ENCODE data around the gene CCSER2.
"Not testable (repeated sequence)": the region's sequence is repeated elsewhere in the genome, so short reads cannot be mapped to it uniquely, and the experiment has no call there.

Gene CCSER2, protein sequence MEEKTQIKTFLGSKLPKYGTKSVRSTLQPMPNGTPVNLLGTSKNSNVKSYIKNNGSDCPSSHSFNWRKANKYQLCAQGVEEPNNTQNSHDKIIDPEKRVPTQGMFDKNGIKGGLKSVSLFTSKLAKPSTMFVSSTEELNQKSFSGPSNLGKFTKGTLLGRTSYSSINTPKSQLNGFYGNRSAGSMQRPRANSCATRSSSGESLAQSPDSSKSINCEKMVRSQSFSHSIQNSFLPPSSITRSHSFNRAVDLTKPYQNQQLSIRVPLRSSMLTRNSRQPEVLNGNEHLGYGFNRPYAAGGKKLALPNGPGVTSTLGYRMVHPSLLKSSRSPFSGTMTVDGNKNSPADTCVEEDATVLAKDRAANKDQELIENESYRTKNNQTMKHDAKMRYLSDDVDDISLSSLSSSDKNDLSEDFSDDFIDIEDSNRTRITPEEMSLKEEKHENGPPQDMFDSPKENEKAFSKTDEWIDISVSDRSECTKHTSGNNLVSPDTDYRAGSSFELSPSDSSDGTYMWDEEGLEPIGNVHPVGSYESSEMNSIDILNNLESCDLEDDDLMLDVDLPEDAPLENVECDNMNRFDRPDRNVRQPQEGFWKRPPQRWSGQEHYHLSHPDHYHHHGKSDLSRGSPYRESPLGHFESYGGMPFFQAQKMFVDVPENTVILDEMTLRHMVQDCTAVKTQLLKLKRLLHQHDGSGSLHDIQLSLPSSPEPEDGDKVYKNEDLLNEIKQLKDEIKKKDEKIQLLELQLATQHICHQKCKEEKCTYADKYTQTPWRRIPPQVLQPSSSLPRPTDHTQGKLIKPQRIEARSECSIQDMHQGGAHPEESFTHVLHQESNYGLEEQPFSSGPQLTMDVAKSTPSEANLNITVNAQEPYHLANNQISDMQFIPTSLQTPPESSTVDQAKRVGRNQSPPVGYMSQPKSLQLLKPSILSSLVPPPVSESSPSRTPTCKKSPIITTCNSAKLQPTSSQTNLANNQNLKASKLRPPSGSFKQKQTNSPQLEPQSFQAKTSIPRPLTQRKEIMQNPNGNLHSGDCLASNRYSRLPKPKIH

DNA sequence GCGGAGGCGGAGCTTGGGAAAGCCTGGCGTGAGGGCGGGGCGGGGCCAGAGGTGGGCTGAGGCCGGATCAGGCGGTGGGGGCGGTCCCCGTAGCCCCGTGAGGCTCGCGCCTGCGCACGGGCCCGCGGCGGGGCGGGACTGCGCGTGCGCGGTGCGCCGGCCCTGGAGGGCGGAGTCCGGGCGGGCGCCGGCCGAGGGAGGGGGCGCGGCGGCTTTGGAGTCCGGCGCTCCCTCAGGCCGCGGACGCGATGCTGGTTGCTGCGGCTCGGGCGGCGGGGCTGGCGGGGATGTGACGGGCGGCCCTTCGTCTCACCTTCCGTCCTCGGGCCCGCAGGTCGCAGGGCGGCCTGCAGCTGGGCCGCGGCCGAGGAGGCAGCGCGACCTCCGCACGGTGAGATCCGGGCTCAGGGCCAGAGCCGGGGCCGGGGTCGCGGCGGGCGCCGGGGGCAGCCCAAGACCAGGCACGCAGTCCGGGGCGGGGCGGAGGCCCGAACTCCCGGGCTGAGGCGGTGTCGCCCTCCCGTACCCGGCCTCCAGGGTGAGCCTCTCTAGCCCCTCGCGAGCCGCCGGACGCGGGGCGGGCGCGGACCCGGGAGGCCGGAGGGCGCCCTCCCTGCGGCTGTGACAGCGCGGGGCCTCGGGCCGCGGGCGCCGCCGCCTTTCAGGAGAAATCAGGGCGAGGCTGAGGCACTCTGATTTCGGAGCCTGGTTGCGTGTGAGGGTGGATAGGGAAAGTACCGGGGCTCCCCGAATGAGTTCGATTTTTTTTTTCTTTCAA is at the start of gene CCSER2:
Gene CCSER2 (plus strand): TSS at position 172 of the 778 bp plus-strand sequence. CDS start 42,464 bp downstream, outside the sequence.
- TF ChIP-seq, protein P1, sequence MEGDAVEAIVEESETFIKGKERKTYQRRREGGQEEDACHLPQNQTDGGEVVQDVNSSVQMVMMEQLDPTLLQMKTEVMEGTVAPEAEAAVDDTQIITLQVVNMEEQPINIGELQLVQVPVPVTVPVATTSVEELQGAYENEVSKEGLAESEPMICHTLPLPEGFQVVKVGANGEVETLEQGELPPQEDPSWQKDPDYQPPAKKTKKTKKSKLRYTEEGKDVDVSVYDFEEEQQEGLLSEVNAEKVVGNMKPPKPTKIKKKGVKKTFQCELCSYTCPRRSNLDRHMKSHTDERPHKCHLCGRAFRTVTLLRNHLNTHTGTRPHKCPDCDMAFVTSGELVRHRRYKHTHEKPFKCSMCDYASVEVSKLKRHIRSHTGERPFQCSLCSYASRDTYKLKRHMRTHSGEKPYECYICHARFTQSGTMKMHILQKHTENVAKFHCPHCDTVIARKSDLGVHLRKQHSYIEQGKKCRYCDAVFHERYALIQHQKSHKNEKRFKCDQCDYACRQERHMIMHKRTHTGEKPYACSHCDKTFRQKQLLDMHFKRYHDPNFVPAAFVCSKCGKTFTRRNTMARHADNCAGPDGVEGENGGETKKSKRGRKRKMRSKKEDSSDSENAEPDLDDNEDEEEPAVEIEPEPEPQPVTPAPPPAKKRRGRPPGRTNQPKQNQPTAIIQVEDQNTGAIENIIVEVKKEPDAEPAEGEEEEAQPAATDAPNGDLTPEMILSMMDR (IDR thresholded peaks at IDR 0.05; ENCODE audit: control insufficient read depth, insufficient read depth, low read depth, low read length, missing control alignments) = no peak
- peak within 1 kb of the TSS; percentile 67 for H3K4me3 ChIP-seq (ENCODE audit: control insufficient read depth, low read depth, low read length)
- DNase-seq (ENCODE audit: low read depth) = no peak

DNA sequence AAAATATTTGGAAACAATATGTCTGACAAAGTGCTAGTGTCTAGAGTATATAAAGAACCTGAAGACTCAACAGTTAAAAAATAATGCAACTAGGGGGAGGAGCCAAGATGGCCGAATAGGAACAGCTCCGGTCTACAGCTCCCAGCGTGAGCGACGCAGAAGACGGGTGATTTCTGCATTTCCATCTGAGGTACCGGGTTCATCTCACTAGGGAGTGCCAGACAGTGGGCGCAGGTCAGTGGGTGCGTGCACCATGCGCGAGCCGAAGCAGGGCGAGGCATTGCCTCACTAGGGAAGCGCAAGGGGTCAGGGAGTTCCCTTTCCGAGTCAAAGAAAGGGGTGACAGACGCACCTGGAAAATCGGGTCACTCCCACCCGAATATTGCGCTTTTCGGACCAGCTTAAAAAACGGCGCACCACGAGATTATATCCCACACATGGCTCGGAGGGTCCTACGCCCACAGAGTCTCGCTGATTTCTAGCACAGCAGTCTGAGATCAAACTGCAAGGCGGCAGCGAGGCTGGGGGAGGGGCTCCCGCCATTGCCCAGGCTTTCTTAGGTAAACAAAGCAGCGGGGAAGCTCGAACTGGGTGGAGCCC is 48.4 kb upstream of the CCSER2 start:
- not testable (repeated sequence) for DNase-seq (ENCODE audit: low read depth); H3K4me3 ChIP-seq (ENCODE audit: control insufficient read depth, low read depth, low read length)

DNA sequence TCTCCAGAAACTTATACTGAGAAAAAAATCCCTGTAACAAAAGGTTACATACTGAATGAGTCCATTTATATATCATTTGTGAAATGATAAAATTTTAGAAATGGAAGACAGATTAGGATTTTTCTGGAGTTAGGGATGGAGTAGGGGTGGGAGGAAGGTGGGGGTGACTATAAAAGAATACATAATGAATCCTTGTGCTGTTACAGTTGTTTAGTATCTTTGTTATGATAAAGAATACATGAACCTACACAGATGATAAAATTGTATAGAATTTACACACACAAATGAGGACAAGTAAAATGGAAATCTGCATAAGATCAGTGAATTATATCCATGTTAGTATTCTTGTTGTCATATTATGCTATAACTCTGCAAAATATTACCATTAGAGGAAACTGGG is 41.7 kb upstream of the CCSER2 start:
- H3K4me3 ChIP-seq (ENCODE audit: control insufficient read depth, low read depth, low read length) = no peak overlapping the region
- no peak for DNase-seq (ENCODE audit: low read depth)
- TF ChIP-seq, protein P1 (IDR thresholded peaks at IDR 0.05; ENCODE audit: control insufficient read depth, insufficient read depth, low read depth, low read length, missing control alignments) = no peak

DNA sequence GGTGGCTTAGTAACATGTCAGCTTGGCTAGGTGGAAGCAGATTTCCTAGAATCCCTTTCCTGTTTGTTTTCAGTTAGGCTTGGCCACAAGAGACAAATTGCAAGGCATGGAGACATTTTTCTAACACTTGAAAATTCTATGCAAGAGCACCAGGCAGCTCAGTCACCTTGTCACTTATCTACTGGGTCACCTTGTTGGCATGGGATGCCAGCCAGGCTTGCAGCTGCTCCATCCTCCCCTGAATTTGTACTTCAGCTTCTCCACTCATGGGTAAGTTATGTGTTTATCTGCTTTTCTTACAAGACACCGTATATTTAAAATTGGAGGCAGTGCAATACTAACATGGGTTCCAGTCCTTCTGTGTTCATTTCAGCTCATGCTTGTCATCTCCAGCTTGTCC is 40.2 kb upstream of the CCSER2 start:
- DNase-seq (ENCODE audit: low read depth) = no peak
- TF ChIP-seq, protein P1 (IDR thresholded peaks at IDR 0.05; ENCODE audit: control insufficient read depth, insufficient read depth, low read depth, low read length, missing control alignments) = no peak
- no peak overlapping the region for H3K4me3 ChIP-seq (ENCODE audit: control insufficient read depth, low read depth, low read length)

DNA sequence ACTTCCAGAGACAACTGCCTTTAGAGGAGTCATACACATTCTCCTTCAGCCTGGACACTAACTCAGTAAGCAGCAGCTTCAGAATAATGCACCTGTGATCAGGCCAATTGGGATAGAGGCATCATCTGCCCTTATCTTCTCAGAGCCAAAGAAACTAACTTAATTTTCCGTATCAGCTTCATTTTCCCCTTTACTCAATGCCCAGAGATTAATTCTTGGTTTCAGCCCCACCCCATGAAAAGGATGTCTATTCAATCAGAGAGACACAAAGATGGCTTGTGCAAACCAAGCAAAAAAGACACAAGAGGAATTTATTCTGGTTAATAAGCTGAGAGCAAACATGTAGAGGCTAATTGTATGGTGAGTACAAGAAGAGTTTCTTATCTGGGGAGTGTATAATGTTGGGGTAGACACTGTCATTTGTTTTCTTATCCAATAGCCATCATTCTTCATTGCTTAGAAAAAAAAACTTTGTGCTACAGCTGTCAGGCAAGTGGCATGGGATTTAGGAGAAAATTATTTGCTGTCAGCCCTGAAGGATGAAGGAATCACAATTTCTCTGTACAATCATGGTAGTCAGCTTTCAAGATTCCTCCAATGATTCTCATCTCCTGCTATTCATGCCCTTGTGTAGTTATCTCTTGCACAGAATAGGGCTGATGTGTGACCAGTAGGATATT is 38.7 kb upstream of the CCSER2 start:
- TF ChIP-seq, protein P1 (IDR thresholded peaks at IDR 0.05; ENCODE audit: control insufficient read depth, insufficient read depth, low read depth, low read length, missing control alignments) = no peak
- no peak for DNase-seq (ENCODE audit: low read depth)
- no peak overlapping the region for H3K4me3 ChIP-seq (ENCODE audit: control insufficient read depth, low read depth, low read length)

DNA sequence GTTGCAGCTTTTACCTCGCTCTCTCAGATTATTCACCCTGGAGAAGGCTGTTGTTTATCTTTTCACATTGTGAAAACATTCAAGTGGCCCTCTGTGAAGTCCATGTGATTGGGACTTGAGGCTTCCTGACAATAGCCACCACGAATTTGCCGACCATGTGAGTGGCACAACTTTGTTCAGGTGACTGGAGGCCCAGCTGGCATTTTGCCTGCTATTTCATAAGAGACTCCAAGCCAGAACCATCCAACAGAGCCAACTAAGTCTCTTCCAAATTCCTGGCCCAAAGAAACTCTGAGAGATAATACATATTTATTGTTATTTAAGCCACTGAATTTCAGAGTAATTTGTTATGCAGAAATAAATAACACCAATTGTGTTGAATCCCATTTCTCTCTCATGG is 38.2 kb upstream of the CCSER2 start:
- H3K4me3 ChIP-seq (ENCODE audit: control insufficient read depth, low read depth, low read length) = no peak overlapping the region
- DNase-seq (ENCODE audit: low read depth) = no peak
- TF ChIP-seq, protein P1 (IDR thresholded peaks at IDR 0.05; ENCODE audit: control insufficient read depth, insufficient read depth, low read depth, low read length, missing control alignments) = no peak
